ENCODE measurements around the gene RPP25. TPM values are rescaled to one million over a fixed set of nuclear protein-coding genes. Genes with fewer than 3 reads are reported as not detected.
"Not testable (repeated sequence)": the region's sequence is repeated elsewhere in the genome, so short reads cannot be mapped to it uniquely, and the experiment has no call there.

RPP25 gene
- polyA plus RNA-seq, 2 of the 4 experiments (the other 2 are of a cell fraction): 8.8 to 13.7 TPM

GRCh38 chr15:74917676-74918075 lies 38.9 kb downstream of the RPP25 start:
- ChIA-PET CTCF (interaction anchor here (0.6 to 3.9 kb wide), 5 partner anchors 8 to 131 kb away, joined by 3 to 38 read pairs (median 4); no protein-coding TSS in a partner anchor), POLR2A (interaction anchor here (1.4 kb wide), 1 partner anchor 11 kb away, joined by 9 read pairs; the partner anchor contains the start of gene FAM219B)
- 93% methylated on average over 6 of the region's 6 CpGs for WGBS (ENCODE audit: missing lambda C conversion rate)
- no peak overlapping the region for H3K27ac ChIP-seq
- H3K9me3 ChIP-seq: no peaks in the 10 kb centered on the region
- no peak overlapping the region for H3K4me3 ChIP-seq
- no peak for FAIRE-seq
- no peaks in the 10 kb centered on the region for H3K4me1 ChIP-seq
- no peak for DNase-seq (ENCODE audit: low read depth in 1 of 2, low spot score in 1 of 2)
- no peak for TF ChIP-seq BHLHE40 (IDR thresholded peaks at IDR 0.05; ENCODE audit: low read depth, low read length)
- no peak for TF ChIP-seq BCL3 (IDR thresholded peaks at IDR 0.05)
- no peak for TF ChIP-seq MYC (IDR thresholded peaks at IDR 0.05; ENCODE audit: borderline replicate concordance, low read length)
- TF ChIP-seq ESRRA (IDR thresholded peaks at IDR 0.05; ENCODE audit: borderline replicate concordance, low read length): no peak
- TF ChIP-seq RFX5 (IDR thresholded peaks at IDR 0.05): no peak
- TF ChIP-seq GATA3 (IDR thresholded peaks at IDR 0.05; ENCODE audit: borderline replicate concordance): no peak
- no peak for TF ChIP-seq TP53 (CRISPR knock-in tag; IDR thresholded peaks at IDR 0.05)
- no peak overlapping the region for H3K4me2 ChIP-seq
- no peak for ATAC-seq

GRCh38 chr15:74913799-74914198 lies 42.8 kb downstream of the RPP25 start:
- FAIRE-seq; H3K4me3 ChIP-seq; DNase-seq (ENCODE audit: low read depth in 1 of 2, low spot score in 1 of 2); POLR2A ChIA-PET; H3K27ac ChIP-seq; H3K4me2 ChIP-seq; H3K9me3 ChIP-seq; H3K4me1 ChIP-seq; ATAC-seq: not testable (repeated sequence)
- 94% methylated on average over 8 of the region's 8 CpGs for WGBS (ENCODE audit: missing lambda C conversion rate)
- CTCF ChIA-PET: interaction anchor here (1.0 to 3.8 kb wide), 4 partner anchors 12 to 37 kb away, joined by 4 to 22 read pairs (median 11); no protein-coding TSS in a partner anchor

- H3K27ac ChIP-seq: no peak overlapping the region
- 88% methylated on average over 9 of the region's 9 CpGs for WGBS (ENCODE audit: missing lambda C conversion rate)
- H3K4me3 ChIP-seq: no peak overlapping the region
- ChIA-PET POLR2A (no interaction called here), CTCF (interaction anchor here (0.6 to 3.8 kb wide), 5 partner anchors 10 to 38 kb away, joined by 3 to 22 read pairs (median 7); no protein-coding TSS in a partner anchor)
- H3K9me3 ChIP-seq: no peaks in the 10 kb centered on the region
- H3K4me1 ChIP-seq: no peaks in the 10 kb centered on the region
- no peak for TF ChIP-seq POLR2A (IDR thresholded peaks at IDR 0.05; ENCODE audit: low read length)
- TF ChIP-seq CTCF (IDR thresholded peaks at IDR 0.05): no peak
- no peak for TF ChIP-seq ZFP36 (IDR thresholded peaks at IDR 0.05; ENCODE audit: borderline replicate concordance, partially characterized antibody)
- no peak for TF ChIP-seq ATOH8 (CRISPR knock-in tag; IDR thresholded peaks at IDR 0.05; ENCODE audit: low read depth)
- no peak for TF ChIP-seq HEYL (CRISPR knock-in tag; IDR thresholded peaks at IDR 0.05)
- no peak for TF ChIP-seq RAD21 (conservative IDR thresholded peaks at IDR 0.05 in 1 of 2, IDR thresholded peaks at IDR 0.05 in 1 of 2)
- no peak for TF ChIP-seq CBX8 (IDR thresholded peaks at IDR 0.05)
- no peak for TF ChIP-seq REST (IDR thresholded peaks at IDR 0.05)
- TF ChIP-seq KDM5A (IDR thresholded peaks at IDR 0.05): no peak
- TF ChIP-seq E2F6 (IDR thresholded peaks at IDR 0.05; ENCODE audit: borderline replicate concordance, low read depth): no peak
- no peak for TF ChIP-seq JUNB (IDR thresholded peaks at IDR 0.05)
- TF ChIP-seq HDAC2 (IDR thresholded peaks at IDR 0.05): no peak
- no peak for TF ChIP-seq KDM1A (IDR thresholded peaks at IDR 0.05; ENCODE audit: low read depth)
- TF ChIP-seq PHF8 (IDR thresholded peaks at IDR 0.05; ENCODE audit: borderline replicate concordance, low read depth): no peak
- ATAC-seq (no peak), DNase-seq (ENCODE audit: low read depth in 1 of 2, low spot score in 1 of 2) (no peak), FAIRE-seq (no peak)
- H3K4me2 ChIP-seq: no peak overlapping the region
These were observed 43.5 kb downstream of the RPP25 start for GRCh38 chr15:74913041-74913440.
